BJ (cell line): ENCODE results near the gene NUDCD2. TPM values are rescaled to one million over a fixed set of nuclear protein-coding genes. Genes with fewer than 3 reads are reported as not detected.

Experiments
- CTCF ChIA-PET: fragments of 350-600 bp; formaldehyde crosslinking; extraction: SDS; loops from one replicate; lab custom pipeline; 2021; ENCODE audit warnings: antibody characterized with exemption, inconsistent platforms; lab: Yijun Ruan, JAX
- POLR2A ChIA-PET: fragments of 300-600 bp; sonication (Branson Sonifier 250); formaldehyde crosslinking; extraction: SDS; loops from one replicate; lab custom pipeline; 2021; ENCODE audit warnings: antibody characterized with exemption; lab: Charles Lee
- DNase-seq: peaks from one replicate; pipeline ENCODE4 v3.0.0-alpha.2; 2011; ENCODE audit warnings: low read depth
- H3K27me3 ChIP-seq: 2 replicates; pipeline ENCODE4 v1.6.0; 2011; ENCODE audit warnings: low read length; ENCODE audit not compliant: control insufficient read depth, insufficient read depth
- H3K36me3 ChIP-seq: 2 replicates; pipeline ENCODE4 v1.5.1; 2011; ENCODE audit warnings: low read length; ENCODE audit not compliant: control insufficient read depth, insufficient read depth
- H3K4me3 ChIP-seq: 2 replicates; pipeline ENCODE4 v1.5.1; 2011; ENCODE audit warnings: low read depth, mild to moderate bottlenecking, control low read depth, low read length
- polyA minus RNA-seq: library from RNA; depleted of rRNA, polyadenylated mRNA; stranded (reverse); fragments of >200 nt; gene quantifications from 2 replicates; pipeline ENCODE4 v1.2.3, GENCODE V29; 2011; rRNA and poly(A)+ RNA removed
- polyA plus RNA-seq: library from polyadenylated mRNA; depleted of rRNA; stranded (reverse); fragments of >200 nt; gene quantifications from 2 replicates; pipeline ENCODE4 v1.2.3, GENCODE V29; 2011; rRNA removed
- TF ChIP-seq, protein P1 (sequence below): IDR thresholded peaks from 2 replicates; pipeline ENCODE4 v1.5.1; 2011; ENCODE audit warnings: low read depth, mild to moderate bottlenecking, control low read depth, inconsistent platforms, low read length, moderate library complexity; ENCODE audit not compliant: insufficient read depth

NUDCD2 gene, protein sequence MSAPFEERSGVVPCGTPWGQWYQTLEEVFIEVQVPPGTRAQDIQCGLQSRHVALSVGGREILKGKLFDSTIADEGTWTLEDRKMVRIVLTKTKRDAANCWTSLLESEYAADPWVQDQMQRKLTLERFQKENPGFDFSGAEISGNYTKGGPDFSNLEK
- polyA plus RNA-seq, result 2.5 and 6.2 TPM in 2 replicates
- polyA minus RNA-seq, result 0.77 and 1.7 TPM in 2 replicates

DNA sequence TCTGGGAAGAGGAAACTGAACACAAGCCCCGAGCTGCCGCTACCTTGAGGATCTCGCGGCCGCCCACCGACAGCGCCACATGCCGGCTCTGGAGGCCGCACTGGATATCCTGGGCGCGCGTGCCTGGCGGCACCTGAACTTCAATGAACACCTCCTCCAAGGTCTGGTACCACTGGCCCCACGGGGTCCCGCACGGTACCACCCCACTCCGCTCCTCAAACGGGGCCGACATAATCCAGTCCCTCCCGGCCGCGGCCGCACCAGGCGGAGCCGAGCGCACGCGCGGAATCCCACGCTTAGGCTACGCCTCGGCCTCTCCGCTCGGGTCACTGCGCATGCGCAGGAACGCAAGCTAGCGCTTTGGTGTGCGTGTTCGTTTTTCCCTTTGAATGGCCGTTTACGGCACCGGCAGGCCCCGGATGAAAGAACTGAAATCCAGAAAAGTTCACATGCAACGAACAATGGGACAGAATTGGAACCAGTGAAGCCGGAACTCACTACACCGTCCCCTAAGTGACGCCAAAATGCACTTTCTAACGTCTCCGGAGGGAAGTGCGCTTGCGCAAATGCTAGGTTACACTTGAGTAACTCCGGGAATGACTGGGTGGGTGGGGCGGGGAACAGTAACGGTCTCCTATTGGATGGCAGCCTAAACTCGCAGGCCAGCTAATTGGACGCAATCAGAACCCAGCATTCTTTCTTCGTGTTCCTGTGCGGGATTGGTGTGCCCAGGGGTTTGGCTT lies at the start of gene NUDCD2:
Gene NUDCD2, minus strand, starts transcription at position 284 of the 743 bp plus-strand sequence. Its CDS starts 52 bp downstream, at position 232.
- ChIA-PET CTCF (interaction anchor here (0.9 to 2.5 kb wide), 4 partner anchors 13 to 29 kb away, joined by 3 to 11 read pairs (median 3); partner anchors contain the start of gene CCNG1), POLR2A (interaction anchor here (0.7 to 1.4 kb wide), 6 partner anchors 11 to 70 kb away, joined by 3 to 13 read pairs (median 4); partner anchors contain the start of gene CCNG1)
- no peaks in the 10 kb centered on the region for H3K36me3 ChIP-seq
- TF ChIP-seq, protein P1, sequence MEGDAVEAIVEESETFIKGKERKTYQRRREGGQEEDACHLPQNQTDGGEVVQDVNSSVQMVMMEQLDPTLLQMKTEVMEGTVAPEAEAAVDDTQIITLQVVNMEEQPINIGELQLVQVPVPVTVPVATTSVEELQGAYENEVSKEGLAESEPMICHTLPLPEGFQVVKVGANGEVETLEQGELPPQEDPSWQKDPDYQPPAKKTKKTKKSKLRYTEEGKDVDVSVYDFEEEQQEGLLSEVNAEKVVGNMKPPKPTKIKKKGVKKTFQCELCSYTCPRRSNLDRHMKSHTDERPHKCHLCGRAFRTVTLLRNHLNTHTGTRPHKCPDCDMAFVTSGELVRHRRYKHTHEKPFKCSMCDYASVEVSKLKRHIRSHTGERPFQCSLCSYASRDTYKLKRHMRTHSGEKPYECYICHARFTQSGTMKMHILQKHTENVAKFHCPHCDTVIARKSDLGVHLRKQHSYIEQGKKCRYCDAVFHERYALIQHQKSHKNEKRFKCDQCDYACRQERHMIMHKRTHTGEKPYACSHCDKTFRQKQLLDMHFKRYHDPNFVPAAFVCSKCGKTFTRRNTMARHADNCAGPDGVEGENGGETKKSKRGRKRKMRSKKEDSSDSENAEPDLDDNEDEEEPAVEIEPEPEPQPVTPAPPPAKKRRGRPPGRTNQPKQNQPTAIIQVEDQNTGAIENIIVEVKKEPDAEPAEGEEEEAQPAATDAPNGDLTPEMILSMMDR, result peak; percentile 52
- DNase-seq, result peak; percentile 96
- peak within 1 kb of the TSS; percentile 62 for H3K4me3 ChIP-seq
- no peaks in the 10 kb centered on the region for H3K27me3 ChIP-seq

DNA sequence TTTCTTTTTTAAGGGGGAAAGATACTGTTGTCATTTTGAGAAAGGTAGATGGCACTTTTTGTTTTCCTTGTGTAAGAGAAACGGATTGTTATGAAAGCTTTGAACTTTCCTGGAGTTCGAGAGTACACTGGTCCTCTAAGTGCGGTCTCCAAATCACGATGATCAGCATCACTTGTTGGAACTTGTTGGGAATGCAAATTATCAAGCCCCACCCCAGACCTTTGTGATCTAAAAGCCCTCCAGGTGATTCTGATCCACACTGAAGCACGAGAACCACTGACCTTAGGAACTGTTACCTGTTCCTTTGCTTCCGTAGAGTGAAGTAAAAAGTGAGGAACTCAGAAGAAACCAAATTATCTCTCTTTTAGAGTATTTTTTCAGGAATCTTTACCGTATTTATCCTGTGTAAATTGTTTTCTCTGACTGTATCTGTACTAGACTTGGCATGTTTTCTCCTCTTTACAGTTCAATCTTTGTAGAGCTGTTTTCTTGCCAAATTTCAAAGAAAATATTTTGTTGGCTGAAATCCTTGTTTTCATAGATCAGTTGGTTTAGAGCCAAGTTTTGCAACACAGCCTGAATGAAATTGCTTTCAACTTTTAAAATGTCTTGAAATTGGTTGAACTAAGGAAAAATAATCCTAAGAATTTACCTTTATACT lies 49.5 kb upstream of the NUDCD2 start:
- ChIA-PET POLR2A (interaction anchor here (0.8 kb wide), 1 partner anchor 50 kb away, joined by 5 read pairs; no protein-coding TSS in a partner anchor), CTCF (interaction anchor here (1.2 to 1.8 kb wide), 3 partner anchors 20 to 68 kb away, joined by 3 to 5 read pairs (median 5); no protein-coding TSS in a partner anchor)
- DNase-seq, result no peak

DNA sequence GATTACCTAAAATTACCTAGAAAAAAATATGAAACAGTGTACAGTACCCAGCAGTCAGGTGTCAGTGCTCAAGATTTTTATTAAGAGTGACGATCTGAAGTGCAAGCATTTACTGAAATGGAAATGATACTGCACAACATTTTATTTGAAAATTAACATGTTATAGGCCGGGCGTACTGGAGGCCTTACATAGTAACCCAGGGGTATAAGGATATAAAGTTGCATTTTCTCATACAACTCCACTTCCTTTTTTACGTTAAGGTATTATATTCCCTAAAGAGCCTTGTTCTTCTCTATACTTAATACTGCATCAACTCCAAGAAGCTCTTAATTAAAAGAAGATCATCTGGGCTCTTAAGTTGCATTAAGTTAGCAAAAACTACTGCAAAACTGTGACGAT lies 48.9 kb upstream of the NUDCD2 start:
- H3K36me3 ChIP-seq, result peaks cover 6% of the 10 kb centered on the region
- CTCF ChIA-PET, result interaction anchor here (1.0 to 1.8 kb wide), 3 partner anchors 35 to 68 kb away, joined by 3 to 5 read pairs (median 3); no protein-coding TSS in a partner anchor
- H3K4me3 ChIP-seq, result no peak overlapping the region
- DNase-seq, result no peak
- TF ChIP-seq, protein P1, result no peak
- POLR2A ChIA-PET, result no interaction called here
- H3K27me3 ChIP-seq, result no peaks in the 10 kb centered on the region

More for the DNA sequence above, 49.5 kb upstream of the NUDCD2 start:
- Histone ChIP-seq H3K4me3 (peak overlapping the region; percentile 17), H3K27me3 (no peaks in the 10 kb centered on the region), H3K36me3 (peaks cover 6% of the 10 kb centered on the region)
- TF ChIP-seq, protein P1, result no peak

DNA sequence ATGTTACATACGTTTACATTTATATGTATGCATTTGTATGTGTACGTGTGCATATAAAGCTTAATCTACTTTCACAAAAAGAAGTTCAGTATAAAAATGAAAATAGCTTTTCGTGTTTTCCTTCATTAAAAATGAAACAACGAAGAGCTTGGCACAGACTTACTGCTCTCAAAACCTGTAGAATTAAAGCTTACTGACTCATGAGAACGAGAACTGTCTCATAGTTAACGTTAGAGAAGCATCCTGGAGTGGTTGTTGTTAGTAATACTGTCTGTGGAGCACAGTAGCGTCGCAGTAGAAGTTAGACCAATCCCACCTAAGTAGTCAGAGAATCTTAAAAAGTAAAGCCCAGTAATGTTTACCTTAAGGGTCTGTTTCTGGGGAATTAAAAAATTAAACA lies 46.8 kb upstream of the NUDCD2 start:
- ChIA-PET CTCF (no interaction called here), POLR2A (interaction anchor here (0.6 kb wide), 1 partner anchor 13 kb away, joined by 7 read pairs; no protein-coding TSS in a partner anchor)
- H3K36me3 ChIP-seq, result no peaks in the 10 kb centered on the region
- H3K27me3 ChIP-seq, result no peaks in the 10 kb centered on the region
- H3K4me3 ChIP-seq, result peak overlapping the region; percentile 71
- no peak for DNase-seq
- TF ChIP-seq, protein P1, result no peak

DNA sequence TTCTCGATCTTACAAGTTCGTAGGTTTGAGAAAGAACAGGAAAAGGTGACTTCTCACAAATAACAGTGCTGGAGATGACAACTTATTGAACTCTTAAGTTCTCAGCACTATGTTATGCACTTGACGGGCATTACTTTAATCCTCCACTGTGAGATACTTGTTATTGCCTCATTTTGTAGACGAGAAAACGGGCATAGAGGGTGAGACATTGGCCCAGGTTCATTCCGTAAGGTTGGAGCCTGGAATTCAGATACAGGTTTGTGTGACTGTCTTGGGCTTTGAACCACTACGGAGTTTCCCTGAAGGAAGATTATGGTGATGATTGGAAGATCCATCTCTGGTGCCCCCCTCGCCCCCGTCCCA lies 46.2 kb upstream of the NUDCD2 start:
- ChIA-PET POLR2A (interaction anchor here (0.6 kb wide), 1 partner anchor 14 kb away, joined by 7 read pairs; no protein-coding TSS in a partner anchor), CTCF (no interaction called here)
- H3K27me3 ChIP-seq, result no peaks in the 10 kb centered on the region
- no peaks in the 10 kb centered on the region for H3K36me3 ChIP-seq
- no peak for DNase-seq
- TF ChIP-seq, protein P1, result no peak
- H3K4me3 ChIP-seq, result peak overlapping the region; percentile 71
